IPS DF 4.7 (cell line): ENCODE results near the gene RABGAP1.

Experiments
- DNase-seq: peaks from one replicate; pipeline ENCODE4 v3.0.0-alpha.2; 2013; ENCODE audit warnings: low spot score; ENCODE audit errors: extremely low read depth

The RABGAP1 gene

DNA sequence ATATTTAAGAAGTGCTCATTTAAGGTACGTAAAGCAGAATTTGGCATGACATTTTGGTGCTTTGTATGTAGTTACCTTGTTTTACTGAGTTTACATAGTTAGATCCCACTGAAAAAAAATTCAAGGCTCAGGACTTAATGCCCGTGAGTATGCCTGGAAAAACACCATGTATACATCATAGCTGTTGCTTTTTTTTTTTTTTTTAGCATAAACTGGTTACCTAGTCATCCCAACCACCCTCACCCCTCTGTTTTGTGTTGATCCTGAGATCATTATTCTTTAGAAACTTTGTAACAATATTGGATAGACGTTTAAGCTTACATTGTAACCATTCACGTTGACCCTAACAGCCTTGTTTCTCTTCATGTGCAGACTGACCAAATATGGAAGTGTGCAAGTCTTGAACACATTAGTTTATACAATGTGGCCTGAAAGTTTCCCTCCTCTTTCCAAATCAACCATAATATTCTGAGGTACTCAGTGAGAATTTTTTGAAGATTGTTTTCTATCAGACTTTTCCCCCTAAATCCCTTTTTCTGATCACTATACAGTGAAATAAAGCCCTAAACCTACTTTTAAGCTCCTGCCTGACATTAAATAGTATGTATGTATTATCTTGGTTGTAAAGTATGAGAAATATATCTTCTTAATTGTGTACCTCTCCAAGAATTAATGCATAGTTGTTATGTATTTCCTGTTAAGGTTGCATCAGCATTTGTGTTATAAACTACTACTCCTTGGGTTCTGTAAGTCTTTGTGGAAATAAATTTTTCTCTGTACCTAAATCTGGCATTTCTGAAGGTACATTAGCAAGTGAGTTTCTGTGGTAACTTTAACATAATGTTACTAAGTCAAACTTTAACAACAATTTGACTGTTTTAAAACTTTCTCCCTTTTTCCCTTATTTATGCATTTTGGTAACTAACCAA, 4.4 kb downstream of the RABGAP1 start:
- no peak for DNase-seq

DNA sequence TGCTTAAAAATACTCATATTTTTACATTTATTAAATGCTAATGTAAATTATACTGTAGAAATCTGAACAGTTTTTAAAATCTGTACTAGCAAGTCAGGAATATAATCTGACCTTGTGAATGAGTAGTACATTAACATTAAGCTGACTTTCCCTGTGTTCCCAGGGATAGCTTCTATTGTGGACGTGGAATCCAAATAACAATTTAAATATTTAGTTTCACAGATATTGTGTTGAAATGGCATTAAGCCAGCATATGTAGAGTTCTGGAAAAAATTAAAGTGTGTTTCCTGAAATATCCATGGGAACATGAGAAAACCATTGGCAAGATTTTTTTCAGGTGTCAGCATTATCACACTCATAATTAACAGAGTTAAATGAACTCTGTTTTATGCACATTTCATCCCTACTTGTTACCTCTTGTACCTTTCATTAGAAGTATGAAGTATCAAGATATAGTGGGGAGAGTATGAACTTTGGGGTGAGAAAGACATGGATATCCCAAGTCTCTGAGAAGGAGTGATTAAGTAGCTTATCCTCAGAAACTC, 5.7 kb downstream of the RABGAP1 start:
- no peak for DNase-seq

DNA sequence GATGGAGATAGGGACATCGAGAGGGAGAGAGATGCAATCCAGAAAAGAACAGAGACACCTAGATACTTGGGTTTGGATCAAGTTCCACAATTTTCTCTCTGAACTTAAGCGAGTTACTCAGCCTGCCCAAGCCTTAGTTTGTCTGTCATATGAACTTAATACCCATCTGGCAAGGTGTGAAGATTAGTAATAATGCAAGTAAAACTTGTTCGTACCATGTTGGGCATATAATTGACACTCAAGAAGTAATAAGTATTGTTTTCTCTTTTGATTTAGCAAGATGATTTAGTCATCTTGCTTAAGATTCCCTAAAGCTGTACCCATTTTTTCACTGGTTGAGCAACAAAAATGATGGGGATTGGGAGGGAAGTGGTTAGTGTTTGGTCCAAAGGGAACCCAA, 7.5 kb downstream of the RABGAP1 start:
- no peak for DNase-seq

DNA sequence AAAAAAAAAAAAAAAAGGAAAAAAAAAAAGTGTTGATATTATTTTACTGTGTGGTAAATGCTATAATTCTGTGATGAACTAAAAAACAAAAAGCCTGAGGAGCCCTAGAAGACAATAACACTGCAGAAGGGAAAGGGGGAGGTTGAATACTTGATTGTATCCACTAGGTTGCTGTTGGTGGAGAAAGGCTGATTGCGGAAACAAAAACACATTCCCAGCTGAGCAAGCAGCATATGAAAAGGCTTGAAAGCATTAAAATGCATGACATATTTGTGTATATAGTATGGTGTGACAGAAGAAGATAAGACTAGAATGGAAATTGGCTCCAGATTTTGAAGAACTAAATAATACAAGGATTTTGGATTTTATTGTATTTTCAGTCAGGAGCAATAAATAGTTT, 8.9 kb downstream of the RABGAP1 start:
- no peak for DNase-seq

DNA sequence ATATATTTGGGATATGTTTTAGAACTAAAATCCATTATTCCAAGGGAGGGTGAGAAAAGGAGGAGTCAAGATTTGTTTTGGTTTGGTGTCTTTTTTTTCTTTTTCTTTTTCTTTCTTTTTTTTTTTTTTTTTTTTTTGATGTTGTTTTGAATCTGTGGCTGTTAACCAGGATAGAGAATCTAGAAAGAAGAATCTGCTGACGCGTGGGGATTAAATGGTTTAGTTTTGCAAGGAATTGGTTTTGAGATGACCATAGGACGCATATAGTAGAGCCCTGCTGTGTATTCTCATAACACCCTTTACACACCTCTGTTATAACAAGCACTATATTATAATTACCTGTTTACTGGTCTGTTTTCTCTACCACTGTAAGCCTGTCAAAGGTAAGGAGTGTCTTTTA, 9.4 kb downstream of the RABGAP1 start:
- DNase-seq: no peak

DNA sequence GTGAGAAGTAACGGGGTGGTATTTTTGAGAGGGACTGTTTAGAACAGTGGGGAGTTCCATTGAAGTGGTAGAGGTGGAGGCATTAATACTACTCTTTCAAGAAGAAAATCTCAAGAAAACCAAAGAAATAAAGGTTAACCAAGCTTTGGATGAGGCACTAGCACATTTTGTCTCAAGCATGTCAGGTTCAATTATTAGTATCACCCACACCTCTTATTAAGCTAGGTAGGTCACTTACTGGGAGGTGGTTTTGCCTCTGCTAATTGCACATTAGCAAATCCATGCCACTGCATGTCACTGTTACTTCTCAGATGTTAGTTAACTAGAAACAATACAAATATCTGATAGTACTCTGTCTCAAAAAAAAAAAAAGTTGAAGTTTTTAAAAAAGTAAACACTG, 10.2 kb downstream of the RABGAP1 start:
- DNase-seq: no peak

DNA sequence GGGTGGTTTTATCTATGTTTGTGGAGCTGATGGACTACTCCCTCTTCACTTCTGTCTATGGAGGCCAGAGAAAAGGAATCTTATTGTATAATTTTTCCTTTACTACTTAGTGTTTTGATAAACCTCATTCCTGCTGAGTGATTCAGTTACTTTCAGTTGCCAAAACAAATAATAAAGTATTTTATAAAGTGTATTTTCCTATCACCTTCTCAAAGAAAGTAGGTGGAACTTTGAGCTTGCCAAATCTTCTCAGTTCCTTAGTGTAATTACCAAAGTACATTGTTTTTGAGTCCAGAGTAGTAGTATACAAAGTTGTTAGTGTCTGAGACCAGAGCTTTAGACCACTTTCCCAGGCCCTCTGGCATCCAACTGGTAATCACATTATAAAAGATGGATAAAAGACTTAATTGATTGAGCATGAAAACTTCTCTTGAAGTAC, 13.5 kb downstream of the RABGAP1 start:
- no peak for DNase-seq

DNA sequence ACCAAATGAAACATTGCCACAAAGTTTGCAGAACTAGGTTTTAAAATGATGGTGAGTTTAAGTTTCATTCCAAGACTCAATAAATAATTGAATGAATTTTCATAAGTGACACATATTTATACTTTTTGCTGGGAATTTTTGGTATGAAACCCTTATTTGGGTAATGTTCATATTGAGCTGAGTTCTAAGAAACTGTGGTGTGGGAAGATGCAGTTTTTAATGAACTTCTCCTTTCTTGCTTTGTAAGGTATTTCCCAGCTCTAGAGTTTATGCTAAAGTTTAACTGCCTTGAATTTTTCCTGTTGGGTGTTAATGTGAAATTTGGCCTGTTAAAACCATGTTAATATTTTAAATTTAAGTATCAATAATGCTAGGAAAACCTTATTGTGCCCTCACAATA, 15.1 kb downstream of the RABGAP1 start:
- DNase-seq: no peak

DNA sequence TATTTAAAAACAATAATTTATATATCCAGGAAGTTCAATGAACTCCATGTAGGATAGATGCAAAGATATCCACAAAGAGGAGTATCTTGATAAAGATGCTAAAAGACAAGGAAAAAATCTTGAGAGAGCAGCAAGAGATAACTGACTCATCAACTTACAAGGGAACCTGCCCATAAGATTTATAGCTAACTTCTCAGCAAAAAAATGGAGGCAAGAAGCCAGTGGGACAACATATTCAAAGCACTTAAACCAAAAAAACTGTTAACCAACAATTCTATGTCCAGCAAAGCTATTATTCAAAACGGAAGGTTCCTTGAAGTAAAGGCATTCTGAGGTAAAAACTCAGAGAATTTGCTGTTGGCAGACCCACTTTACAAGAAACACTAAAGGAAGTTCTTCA, 20.3 kb downstream of the RABGAP1 start:
- DNase-seq: no peak

DNA sequence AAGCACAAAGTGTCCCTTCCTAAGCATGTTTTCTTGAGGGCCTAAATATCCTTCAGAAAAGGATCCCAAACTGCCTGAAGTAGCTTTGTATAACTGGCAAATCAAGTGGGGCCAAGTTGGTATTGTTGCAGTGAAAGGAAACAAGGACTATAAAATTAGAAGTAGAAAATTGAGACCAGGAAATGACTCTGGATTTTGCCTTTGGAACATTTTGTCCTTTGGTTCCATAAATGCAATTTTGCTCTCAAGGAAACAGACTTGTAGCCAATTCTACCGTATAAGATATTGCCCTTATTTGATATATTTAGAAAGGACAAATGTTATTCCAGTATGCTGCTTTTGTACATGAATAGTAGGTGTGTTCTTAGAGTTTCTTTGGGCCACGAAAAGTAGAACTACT, 34.4 kb downstream of the RABGAP1 start:
- DNase-seq: no peak

DNA sequence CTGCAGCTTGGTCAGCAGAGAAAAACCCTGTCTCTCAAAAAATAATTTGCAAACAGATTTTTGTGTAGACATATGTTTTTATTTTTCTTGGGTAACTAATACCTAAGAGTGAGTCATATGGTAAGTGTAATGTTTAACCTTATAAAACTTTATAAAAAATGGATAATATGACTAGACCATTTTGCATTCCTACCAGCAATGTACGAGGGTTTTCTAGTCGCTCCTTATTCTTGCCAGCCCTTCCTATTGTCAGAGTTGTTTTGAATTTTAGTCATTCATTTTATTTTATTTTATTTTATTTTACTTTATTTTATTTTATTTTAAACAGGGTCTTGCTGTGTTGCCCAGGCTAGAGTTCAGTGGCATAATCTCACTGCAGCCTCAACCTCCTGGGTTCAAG, 37.8 kb downstream of the RABGAP1 start:
- DNase-seq: no peak

DNA sequence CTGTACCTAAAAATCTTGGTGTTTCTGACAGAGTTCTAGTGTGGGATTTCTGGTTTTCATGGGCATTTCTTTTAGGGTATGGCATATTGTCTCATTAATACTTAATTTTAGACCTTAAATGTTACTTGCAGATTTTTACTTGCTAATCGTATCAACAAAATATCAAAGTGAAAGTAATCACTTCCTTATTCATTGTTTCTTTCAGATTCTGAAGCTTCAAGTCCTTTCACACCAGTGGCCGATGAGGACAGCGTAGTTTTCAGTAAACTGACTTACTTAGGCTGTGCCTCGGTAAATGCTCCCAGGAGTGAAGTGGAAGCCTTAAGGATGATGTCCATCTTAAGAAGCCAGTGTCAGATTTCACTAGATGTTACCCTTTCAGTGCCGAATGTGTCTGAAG, 45.2 kb downstream of the RABGAP1 start:
- no peak for DNase-seq

DNA sequence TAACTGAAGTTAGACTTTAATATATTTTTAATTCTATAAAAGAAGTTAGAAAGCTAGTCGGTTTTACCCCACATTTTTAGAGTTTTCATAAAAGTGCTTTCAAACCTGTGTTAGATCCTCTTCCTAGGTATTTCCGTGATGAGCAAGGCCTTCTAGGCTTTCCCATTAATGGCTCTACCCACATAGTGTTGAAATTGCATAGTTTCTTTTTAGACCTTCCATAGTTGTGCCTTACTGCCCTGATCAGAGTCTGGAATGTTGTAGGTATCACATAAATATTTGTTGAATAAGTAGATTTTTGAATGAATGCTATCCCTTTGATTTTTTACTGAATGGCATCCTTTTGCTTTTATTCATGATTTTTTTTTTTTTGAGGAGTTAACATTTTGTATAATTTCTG, 47.3 kb downstream of the RABGAP1 start:
- no peak for DNase-seq

DNA sequence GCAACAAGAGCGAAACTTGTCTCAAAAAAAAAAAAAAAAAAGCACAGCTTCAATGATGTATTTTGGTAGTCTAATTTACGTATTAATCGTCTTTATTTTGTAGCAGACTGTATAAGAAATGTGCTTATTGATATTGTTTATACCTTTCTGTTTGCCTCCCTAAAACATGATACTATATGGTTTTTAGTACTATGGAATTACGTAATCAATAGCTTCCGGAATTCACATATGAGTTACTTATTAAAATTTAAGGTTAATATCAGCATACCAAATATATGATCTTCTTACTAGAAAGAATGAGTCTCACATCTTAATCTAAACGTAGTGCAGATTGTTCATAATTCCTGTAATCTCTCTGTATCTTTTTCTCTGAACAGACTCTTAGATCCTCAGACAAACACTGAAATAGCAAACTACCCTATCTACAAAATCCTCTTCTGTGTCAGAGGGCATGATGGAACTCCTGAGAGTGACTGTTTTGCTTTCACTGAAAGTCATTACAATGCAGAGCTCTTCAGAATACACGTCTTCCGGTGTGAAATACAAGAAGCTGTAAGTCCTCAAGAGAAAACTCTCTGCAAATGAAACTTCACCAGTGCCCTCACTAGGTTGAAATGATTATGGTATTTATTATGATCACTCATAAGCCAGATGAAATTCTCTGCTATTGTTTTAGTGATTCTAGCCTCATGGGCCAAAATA, 48.3 kb downstream of the RABGAP1 start:
- DNase-seq: no peak

DNA sequence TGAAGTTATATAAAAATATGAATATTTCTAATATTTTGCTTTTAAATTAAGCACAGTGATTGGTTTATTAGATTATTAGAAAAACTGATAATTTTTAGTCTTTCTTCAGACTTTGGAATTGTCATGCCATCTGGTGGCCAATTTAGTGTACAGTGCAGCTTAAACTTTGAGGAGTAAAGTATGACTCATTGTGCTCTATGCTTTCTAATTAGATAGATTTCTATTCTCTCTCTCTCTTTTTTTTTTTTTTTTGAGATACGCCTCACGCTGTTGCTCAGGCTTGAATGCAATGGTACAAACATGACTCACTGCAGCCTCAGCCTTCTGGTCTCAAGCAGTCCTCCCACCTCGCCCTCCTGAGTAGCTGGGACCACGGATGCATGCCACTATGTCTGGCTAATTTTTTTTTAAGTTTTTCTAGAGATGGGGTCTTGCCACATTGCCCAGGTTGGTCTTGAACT, 50.6 kb downstream of the RABGAP1 start:
- no peak for DNase-seq

DNA sequence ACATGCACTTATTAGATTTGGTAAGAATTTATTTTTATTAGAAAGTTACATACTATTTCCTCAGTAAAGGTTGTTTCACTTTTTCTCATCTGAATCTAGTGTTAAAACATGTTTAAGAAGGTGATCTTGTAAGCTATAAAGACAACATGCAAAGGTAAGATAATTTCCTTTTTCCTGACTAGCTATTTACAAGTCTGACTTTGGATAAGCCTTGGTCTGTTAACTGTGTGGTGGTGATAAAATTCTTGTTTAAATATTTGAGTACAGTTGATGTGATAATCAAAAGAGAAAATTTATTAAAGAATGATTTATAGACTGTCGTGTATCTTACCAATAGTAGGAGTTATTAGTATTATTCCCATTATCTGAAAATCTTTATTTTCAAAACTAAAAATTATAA, 55.8 kb downstream of the RABGAP1 start:
- no peak for DNase-seq

DNA sequence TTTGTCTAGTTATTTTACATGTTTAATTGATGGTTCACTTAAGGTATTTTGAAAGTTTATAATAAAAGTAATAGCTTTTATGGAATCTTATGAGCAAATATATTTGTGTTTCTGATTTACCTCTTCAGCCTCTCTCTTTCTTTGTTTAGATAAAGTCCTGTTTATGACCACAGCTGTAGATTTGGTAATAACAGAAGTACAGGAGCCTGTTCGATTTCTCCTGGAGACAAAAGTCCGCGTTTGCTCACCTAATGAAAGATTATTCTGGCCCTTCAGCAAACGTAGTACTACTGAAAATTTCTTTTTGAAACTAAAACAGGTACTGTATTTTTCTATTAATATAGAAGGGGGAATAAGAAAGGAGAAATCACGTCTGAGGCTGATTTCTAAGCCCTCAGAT, 57.6 kb downstream of the RABGAP1 start:
- DNase-seq: no peak

DNA sequence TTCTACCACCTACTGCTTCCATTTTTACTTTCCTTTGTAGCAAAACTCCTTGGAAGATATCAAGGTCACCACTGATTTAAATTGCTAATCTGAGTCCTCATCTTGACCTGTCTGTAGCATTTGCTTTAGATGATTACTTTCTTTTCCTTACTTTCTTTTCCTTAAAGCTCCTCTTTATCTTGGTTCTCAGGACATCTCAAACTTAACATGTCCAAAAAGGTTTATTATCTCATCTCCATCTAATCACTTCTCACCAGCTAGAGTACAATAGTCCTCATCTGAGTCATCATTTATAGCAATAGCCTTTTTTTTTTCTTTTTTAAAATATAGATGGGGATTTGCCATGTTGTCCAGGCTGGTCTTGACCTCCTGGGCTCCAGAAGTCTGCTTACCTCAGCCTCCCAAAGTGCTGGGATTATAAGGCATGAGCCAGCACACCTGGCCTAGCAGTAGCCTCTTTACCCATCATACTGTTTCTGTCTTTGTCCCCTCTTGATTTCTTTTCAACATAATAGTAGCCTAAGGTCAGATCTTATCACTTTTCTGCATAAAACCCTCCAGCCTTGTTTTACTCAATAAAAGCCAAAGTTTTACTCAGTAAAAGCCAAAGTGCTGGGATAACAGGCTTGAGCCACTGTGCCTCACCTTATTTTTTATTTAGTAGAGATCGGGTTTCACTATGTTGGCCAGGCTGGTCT, 59.7 kb downstream of the RABGAP1 start:
- DNase-seq: no peak

DNA sequence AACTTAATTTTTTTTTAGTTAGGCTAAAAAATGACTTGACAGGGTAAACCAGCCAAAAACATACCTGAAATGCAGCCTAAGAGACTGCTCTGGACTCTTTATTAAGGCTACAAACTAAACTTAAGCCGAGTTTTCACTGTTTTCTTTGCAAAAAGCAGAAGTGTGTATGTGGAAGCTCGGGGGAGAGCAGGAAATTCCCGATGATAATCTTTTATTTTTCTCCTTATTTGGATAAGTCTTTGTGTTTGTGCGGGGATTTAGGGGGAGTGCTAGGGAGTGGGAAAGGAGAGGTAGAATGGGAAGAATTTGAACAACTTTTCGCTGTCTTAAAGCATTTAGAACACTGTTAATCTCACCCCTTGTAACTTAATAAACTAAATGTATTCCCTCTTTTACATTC, 61.9 kb downstream of the RABGAP1 start:
- no peak for DNase-seq

DNA sequence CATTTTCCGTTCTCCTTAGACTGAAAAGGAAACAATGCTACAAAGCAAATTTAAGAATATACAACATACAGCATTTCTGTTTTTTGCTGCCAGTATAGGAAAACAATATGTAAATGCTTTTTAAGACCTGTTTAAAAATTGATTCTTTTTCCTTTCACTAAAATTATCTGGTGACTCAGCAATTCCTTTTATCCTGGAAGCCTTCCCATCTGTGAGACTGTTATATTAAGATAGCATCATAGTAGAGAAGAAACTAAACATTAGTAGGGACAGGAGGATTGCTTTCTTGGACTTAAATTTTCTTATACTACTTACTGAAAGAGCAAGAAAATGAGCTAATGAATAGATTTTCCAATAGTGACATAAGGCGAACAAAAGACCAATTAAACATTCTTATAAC, 62.6 kb downstream of the RABGAP1 start:
- no peak for DNase-seq

DNA sequence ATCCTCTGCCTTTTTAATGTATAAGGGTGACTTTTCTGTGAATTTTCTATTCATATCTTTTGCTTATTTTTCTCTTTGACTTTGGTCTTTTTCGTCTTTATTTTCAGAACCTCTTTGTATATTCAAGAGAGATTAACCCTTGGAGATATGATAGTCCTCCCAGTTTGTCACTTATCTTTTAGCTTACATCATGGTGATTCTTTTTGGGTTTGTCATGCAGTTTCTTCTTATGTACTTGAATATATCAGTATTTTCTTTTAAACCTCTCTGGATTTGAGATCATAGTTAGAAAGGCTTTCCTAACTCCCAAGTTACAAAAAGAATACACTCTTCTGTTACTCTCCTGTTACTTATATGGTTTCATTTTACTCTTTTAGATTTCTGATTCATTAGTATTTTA, 65.1 kb downstream of the RABGAP1 start:
- DNase-seq: no peak

DNA sequence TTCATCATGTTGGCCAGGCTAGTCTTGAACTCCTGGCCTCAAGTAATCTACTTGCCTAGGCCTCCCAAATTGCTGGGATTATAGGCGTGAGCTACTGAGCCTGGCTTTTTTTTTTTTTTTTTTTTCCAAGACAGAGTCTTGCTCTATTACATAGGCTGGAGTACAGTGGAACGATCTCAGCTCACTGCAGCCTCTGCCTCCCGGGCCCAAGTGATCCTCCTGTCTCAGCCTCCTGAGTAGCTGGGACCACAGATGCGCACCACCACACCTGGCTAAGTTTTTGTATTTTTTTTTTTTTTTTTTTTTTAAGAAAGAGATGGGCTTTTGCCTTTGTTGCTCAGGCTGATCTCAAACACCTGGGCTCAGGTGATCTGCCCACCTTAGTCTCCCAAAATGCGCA, 66.4 kb downstream of the RABGAP1 start:
- DNase-seq: no peak
